H1 (cell line): ENCODE data around the gene ZNF808. TPM values are rescaled to one million over a fixed set of nuclear protein-coding genes. Genes with fewer than 3 reads are reported as not detected.
A peak's percentile ranks its signal among the peaks of the same experiment; 100 is the strongest.

ENCODE experiments used
- ASH2L ChIP-seq: fragments of 200-600, 300-600 bp; sonication (generic); IDR thresholded peaks from one replicate; pipeline ENCODE4 v1.7.1; 2017; ENCODE audit warnings: low read length
- BACH1 ChIP-seq: IDR thresholded peaks from 2 replicates; pipeline ENCODE4 v1.6.1; 2012; ENCODE audit warnings: low read length, improper control_type of control experiment
- CREB1 ChIP-seq: IDR thresholded peaks from 2 replicates; pipeline ENCODE4 v1.6.1; 2012; ENCODE audit warnings: inconsistent platforms
- FOSL1 ChIP-seq: IDR thresholded peaks from 2 replicates; pipeline ENCODE4 v1.6.1; 2011; ENCODE audit warnings: mild to moderate bottlenecking, low read depth, low read length, moderate library complexity; ENCODE audit not compliant: insufficient read depth
- JUN ChIP-seq: IDR thresholded peaks from 2 replicates; pipeline ENCODE4 v1.6.1; 2011; ENCODE audit warnings: low read depth, mild to moderate bottlenecking, improper control_type of control experiment, low read length
- JUND ChIP-seq: IDR thresholded peaks from 2 replicates; pipeline ENCODE4 v1.6.1; 2011; ENCODE audit warnings: mild to moderate bottlenecking, improper control_type of control experiment, low read length
- RAD21 ChIP-seq, 2 experiments: IDR thresholded peaks in 1 of 2; conservative IDR thresholded peaks in 1 of 2; 2 replicates each; pipeline ENCODE4 v1.6.1; 2011; ENCODE audit warnings: low read depth in 2 of 2, low read length in 2 of 2, improper control_type of control experiment in 1 of 2, inconsistent platforms in 1 of 2, mild to moderate bottlenecking in 1 of 2, moderate library complexity in 1 of 2
- SIN3A ChIP-seq, 2 experiments: IDR thresholded peaks in 1 of 2; conservative IDR thresholded peaks in 1 of 2; 2 replicates each; pipeline ENCODE4 v1.6.1; 2011 to 2012; ENCODE audit warnings: low read length in 2 of 2, improper control_type of control experiment in 1 of 2, low read depth in 1 of 2, mild to moderate bottlenecking in 1 of 2
- SP2 ChIP-seq: IDR thresholded peaks from 2 replicates; pipeline ENCODE4 v1.6.1; 2012; ENCODE audit warnings: mild to moderate bottlenecking, low read length, inconsistent platforms
- TAF1 ChIP-seq: IDR thresholded peaks from 2 replicates; pipeline ENCODE4 v1.6.1; 2011; ENCODE audit warnings: mild to moderate bottlenecking, low read depth, low read length
- TAF7 ChIP-seq: optimal IDR thresholded peaks from 2 replicates; pipeline ENCODE3; 2011; ENCODE audit warnings: low read depth, mild to moderate bottlenecking, inconsistent platforms, low read length, moderate library complexity, borderline replicate concordance
- polyA plus RNA-seq, 7 experiments: library from polyadenylated mRNA; depleted of rRNA in 3 of 7; stranded (reverse) in 5 of 7; unstranded in 2 of 7; fragments of >200 nt in 5 of 7; fragments of 200-250 nt in 2 of 7; gene quantifications; 1 replicate in 5 of 7; 2 replicates in 1 of 7; 4 replicates in 1 of 7; pipeline versions ENCODE4 v1.2.1 to v1.2.3, GENCODE V29; 2011 to 2013; ENCODE audit warnings: missing spikeins in 2 of 7, mixed read lengths in 2 of 7
- total RNA-seq: library from RNA; stranded (reverse); fragmentation: NEBNext Ultra II Directional; extraction: Animal tissue kit (Norgen Biotek cat#: 25700); gene quantifications from 2 replicates; pipeline ENCODE4 v1.2.1, GENCODE V29; 2021
- TF ChIP-seq, protein P1 (sequence below), 3 experiments: IDR thresholded peaks; 1 replicate in 2 of 3; 2 replicates in 1 of 3; pipeline versions ENCODE4 v1.5.1 to v1.6.1; 2011; ENCODE audit warnings: low read length in 3 of 3, mild to moderate bottlenecking in 3 of 3, inconsistent platforms in 2 of 3, low read depth in 1 of 3, moderate library complexity in 1 of 3; ENCODE audit not compliant: insufficient read depth in 1 of 3; ENCODE audit errors: control extremely low read depth in 1 of 3
- TF ChIP-seq, protein P2 (sequence below): IDR thresholded peaks from 2 replicates; pipeline ENCODE4 v1.6.1; 2012; ENCODE audit warnings: inconsistent platforms
- TF ChIP-seq, protein P3 (sequence below): IDR thresholded peaks from 2 replicates; pipeline ENCODE4 v1.6.1; 2012; ENCODE audit warnings: low read length, inconsistent platforms
- TF ChIP-seq, protein P4 (sequence below): IDR thresholded peaks from 2 replicates; pipeline ENCODE4 v1.6.1; 2011; ENCODE audit warnings: low read depth, mild to moderate bottlenecking, low read length; ENCODE audit not compliant: insufficient read depth
- TF ChIP-seq, protein P5 (sequence below): IDR thresholded peaks from 2 replicates; pipeline ENCODE4 v1.6.1; 2012; ENCODE audit warnings: inconsistent platforms

Gene ZNF808
- total and polyA plus RNA-seq, 2 of the 8 experiments (the other 6 are each of a cell fraction or from before 2014, with no cell fraction given) = 3.9 to 25.9 TPM

DNA sequence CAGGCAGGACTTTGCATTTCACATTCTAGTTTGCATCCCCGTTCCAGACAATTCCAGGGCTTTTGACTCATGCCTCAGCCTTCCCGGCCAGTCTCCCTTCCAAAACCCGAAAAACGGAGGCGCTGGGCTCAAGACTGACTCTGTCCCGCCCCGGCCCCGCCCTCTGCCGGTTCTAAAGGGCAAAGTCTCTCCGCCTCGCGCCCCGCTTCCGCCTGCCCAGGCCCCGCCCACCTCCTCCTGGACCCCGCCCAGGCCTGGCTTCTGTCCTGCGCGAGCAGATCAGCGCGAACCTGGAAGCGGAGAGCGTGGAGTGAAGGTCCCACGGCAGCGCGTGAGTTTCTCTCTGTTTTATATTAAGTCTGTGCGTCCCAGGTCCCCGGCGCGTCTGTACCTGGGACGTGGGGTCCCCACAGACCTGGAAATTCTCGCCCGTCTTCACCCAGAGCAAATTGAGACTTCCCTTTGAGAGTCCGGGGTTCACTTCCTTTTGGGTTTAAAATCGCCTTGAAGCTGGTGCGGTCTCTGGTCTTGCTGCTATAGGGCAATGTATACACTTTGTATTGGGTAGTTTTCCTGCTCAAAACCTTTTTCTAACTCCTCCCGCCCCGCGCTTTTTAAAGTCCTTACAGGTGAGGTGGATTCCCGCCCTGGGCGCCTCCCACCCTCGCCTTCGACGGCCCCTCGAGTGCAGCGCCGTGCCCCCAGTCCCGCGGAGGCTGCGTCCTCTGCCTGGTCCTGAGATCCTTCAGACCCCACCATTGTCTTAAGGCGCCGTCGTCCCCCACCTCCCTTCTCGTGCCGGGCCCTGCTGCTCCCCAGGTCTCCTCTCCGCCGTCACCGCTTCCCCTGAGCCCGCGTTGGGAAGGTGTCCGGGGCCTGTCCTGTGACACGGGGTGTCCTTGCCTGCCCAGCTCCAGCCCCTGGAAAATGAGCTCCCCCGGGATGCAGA is 73.8 kb downstream of the ZNF808 start (continued):
- TF ChIP-seq, protein P1, sequence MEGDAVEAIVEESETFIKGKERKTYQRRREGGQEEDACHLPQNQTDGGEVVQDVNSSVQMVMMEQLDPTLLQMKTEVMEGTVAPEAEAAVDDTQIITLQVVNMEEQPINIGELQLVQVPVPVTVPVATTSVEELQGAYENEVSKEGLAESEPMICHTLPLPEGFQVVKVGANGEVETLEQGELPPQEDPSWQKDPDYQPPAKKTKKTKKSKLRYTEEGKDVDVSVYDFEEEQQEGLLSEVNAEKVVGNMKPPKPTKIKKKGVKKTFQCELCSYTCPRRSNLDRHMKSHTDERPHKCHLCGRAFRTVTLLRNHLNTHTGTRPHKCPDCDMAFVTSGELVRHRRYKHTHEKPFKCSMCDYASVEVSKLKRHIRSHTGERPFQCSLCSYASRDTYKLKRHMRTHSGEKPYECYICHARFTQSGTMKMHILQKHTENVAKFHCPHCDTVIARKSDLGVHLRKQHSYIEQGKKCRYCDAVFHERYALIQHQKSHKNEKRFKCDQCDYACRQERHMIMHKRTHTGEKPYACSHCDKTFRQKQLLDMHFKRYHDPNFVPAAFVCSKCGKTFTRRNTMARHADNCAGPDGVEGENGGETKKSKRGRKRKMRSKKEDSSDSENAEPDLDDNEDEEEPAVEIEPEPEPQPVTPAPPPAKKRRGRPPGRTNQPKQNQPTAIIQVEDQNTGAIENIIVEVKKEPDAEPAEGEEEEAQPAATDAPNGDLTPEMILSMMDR (IDR thresholded peaks at IDR 0.05; ENCODE audit: control extremely low read depth in 1 of 3, insufficient read depth in 1 of 3, low read depth in 1 of 3, low read length in 3 of 3) = peak; percentile 35 to 53 (median 35)
- TF ChIP-seq ASH2L (no peak), CREB1 (no peak; the same call in 1 of the 2 replicates), JUN (no peak), RAD21 (IDR thresholded peaks at IDR 0.05 in 1 of 2, conservative IDR thresholded peaks at IDR 0.05 in 1 of 2; ENCODE audit: low read depth in 2 of 2, low read length in 2 of 2) (peak; percentile 37 to 52; a peak in 3 of 4 replicates), SIN3A (conservative IDR thresholded peaks at IDR 0.05 in 1 of 2, IDR thresholded peaks at IDR 0.05 in 1 of 2; ENCODE audit: low read depth in 1 of 2, low read length in 2 of 2) (peak in 1 of 2 experiments; percentile 53; a peak in 1 of 4 replicates), FOSL1 (no peak), TAF7 (no peak), TAF1 (peak; percentile 35; the same call in 1 of the 2 replicates), JUND (0 out of 2 replicates have a peak, but pooled peaks have one; percentile 19), BACH1 (no peak), SP2 (no peak)
- TF ChIP-seq, protein P2, sequence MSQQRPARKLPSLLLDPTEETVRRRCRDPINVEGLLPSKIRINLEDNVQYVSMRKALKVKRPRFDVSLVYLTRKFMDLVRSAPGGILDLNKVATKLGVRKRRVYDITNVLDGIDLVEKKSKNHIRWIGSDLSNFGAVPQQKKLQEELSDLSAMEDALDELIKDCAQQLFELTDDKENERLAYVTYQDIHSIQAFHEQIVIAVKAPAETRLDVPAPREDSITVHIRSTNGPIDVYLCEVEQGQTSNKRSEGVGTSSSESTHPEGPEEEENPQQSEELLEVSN = peak; percentile 93
- TF ChIP-seq, protein P3, sequence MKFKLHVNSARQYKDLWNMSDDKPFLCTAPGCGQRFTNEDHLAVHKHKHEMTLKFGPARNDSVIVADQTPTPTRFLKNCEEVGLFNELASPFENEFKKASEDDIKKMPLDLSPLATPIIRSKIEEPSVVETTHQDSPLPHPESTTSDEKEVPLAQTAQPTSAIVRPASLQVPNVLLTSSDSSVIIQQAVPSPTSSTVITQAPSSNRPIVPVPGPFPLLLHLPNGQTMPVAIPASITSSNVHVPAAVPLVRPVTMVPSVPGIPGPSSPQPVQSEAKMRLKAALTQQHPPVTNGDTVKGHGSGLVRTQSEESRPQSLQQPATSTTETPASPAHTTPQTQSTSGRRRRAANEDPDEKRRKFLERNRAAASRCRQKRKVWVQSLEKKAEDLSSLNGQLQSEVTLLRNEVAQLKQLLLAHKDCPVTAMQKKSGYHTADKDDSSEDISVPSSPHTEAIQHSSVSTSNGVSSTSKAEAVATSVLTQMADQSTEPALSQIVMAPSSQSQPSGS = no peak
- TF ChIP-seq, protein P4, sequence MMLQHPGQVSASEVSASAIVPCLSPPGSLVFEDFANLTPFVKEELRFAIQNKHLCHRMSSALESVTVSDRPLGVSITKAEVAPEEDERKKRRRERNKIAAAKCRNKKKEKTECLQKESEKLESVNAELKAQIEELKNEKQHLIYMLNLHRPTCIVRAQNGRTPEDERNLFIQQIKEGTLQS = no peak
- TF ChIP-seq, protein P5, sequence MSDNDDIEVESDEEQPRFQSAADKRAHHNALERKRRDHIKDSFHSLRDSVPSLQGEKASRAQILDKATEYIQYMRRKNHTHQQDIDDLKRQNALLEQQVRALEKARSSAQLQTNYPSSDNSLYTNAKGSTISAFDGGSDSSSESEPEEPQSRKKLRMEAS = peak; percentile 33; the same call in 1 of the 2 replicates
